Cardiac muscle cell (in vitro differentiated cells and primary cell): ENCODE results near the gene SEL1L2. TPM values are rescaled to one million over a fixed set of nuclear protein-coding genes. Genes with fewer than 3 reads are reported as not detected.

Source experiments
- DNase-seq, 2 donors: peaks; one replicate each; pipeline versions ENCODE4 v3.0.0 to v3.0.0-alpha.2; 2010 to 2017; ENCODE audit warnings: low read depth in 1 of 2, low spot score in 1 of 2
- H3K27ac ChIP-seq: fragments of 200-600 bp; sonication (generic); 2 replicates; pipeline ENCODE4 v1.5.1; 2016
- H3K27me3 ChIP-seq: fragments of 200-600 bp; sonication (generic); 2 replicates; pipeline ENCODE4 v1.6.0; 2016; ENCODE audit warnings: control low read depth
- H3K36me3 ChIP-seq: fragments of 200-600 bp; sonication (generic); 2 replicates; pipeline ENCODE4 v1.5.1; 2016; ENCODE audit warnings: control low read depth
- H3K4me1 ChIP-seq: fragments of 200-600 bp; sonication (generic); 2 replicates; pipeline ENCODE4 v1.8.1; 2017; ENCODE audit warnings: low read depth, mild to moderate bottlenecking, mixed run types
- H3K4me3 ChIP-seq: fragments of 200-600 bp; sonication (generic); 2 replicates; pipeline ENCODE4 v1.5.1; 2016; ENCODE audit warnings: mild to moderate bottlenecking
- H3K9me3 ChIP-seq: fragments of 200-600 bp; sonication (generic); 2 replicates; pipeline ENCODE4 v1.5.1; 2017; ENCODE audit warnings: low read depth, mild to moderate bottlenecking, control low read depth
- CTCF ChIP-seq: IDR thresholded peaks from 2 replicates; pipeline ENCODE4 v1.5.1; 2012; ENCODE audit warnings: low read depth, mild to moderate bottlenecking, low read length
- polyA plus RNA-seq: library from polyadenylated mRNA; unstranded; fragments of >200 nt; fragmentation: Nextera tagmentation; extraction: Ambion mirVana; gene quantifications from 2 replicates; pipeline ENCODE4 v1.2.1, GENCODE V29; 2016
- total RNA-seq: library from RNA; depleted of rRNA; stranded (reverse); fragments of >200 nt; gene quantifications from 2 replicates; pipeline ENCODE4 v1.2.3, GENCODE V29; 2016

Gene SEL1L2
- total RNA-seq, result not detected in 2 replicates
- not detected in 2 replicates for polyA plus RNA-seq

- Histone ChIP-seq H3K27me3 (no peaks in the 10 kb centered on the region), H3K4me3 (no peak within 1 kb of the TSS), H3K4me1 (no peaks in the 10 kb centered on the region), H3K27ac (no peak within 1 kb of the TSS), H3K9me3 (no peaks in the 10 kb centered on the region), H3K36me3 (no peaks in the 10 kb centered on the region)
- peak in 1 of 2 donors; percentile 57 for DNase-seq
- TF ChIP-seq CTCF, result no peak
Observed at GRCh38 chr20:13990465-13990864, at the start of gene SEL1L2. TSS of gene SEL1L2 (minus strand) at chr20:13990614. CDS start at chr20:13990534, 80 bp downstream.

DNA sequence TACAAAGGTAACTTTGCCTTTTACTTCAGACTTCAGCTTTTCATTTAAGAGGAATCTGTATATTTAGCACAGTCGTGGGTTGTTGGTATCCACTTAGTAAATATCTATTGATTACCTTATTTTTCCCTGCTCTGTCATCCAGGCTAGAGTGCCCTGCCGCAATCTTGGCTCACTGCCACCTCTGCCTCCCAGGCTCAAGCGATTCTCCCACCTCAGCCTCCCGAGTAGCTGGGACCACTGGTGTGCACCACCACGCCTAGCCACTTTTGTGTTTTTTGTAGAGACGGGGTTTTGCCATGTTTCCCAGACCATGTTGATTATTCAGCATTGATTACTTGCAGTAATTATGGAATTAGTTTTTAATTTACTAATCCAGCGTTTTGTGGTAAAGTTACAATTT, 46.2 kb upstream of the SEL1L2 start:
- TF ChIP-seq CTCF, result no peak
- H3K36me3 ChIP-seq, result no peaks in the 10 kb centered on the region
- no peaks in the 10 kb centered on the region for H3K4me1 ChIP-seq

GRCh38 chr20:14033310-14033709, 42.9 kb upstream of the SEL1L2 start:
- no peak overlapping the region for H3K4me3 ChIP-seq
- peaks cover 5% of the 10 kb centered on the region for H3K4me1 ChIP-seq
- no peaks in the 10 kb centered on the region for H3K27me3 ChIP-seq
- no peaks in the 10 kb centered on the region for H3K36me3 ChIP-seq
- no peak overlapping the region for H3K27ac ChIP-seq
- no peaks in the 10 kb centered on the region for H3K9me3 ChIP-seq
- DNase-seq, result no peak
- TF ChIP-seq CTCF, result no peak

More for the DNA sequence above, 46.2 kb upstream of the SEL1L2 start:
- H3K9me3 ChIP-seq, result no peaks in the 10 kb centered on the region
- no peaks in the 10 kb centered on the region for H3K27me3 ChIP-seq
- H3K27ac ChIP-seq, result no peak overlapping the region
- no peak for DNase-seq
- no peak overlapping the region for H3K4me3 ChIP-seq

- Histone ChIP-seq H3K36me3 (no peaks in the 10 kb centered on the region), H3K27me3 (no peaks in the 10 kb centered on the region), H3K4me3 (no peak overlapping the region), H3K27ac (no peak overlapping the region), H3K4me1 (peaks cover 5% of the 10 kb centered on the region), H3K9me3 (no peaks in the 10 kb centered on the region)
- no peak for TF ChIP-seq CTCF
- DNase-seq, result no peak
Observed at GRCh38 chr20:14030991-14031390, 40.6 kb upstream of the SEL1L2 start.

- H3K9me3 ChIP-seq, result no peaks in the 10 kb centered on the region
- no peak for DNase-seq
- no peaks in the 10 kb centered on the region for H3K36me3 ChIP-seq
- no peak overlapping the region for H3K27ac ChIP-seq
- no peak overlapping the region for H3K4me3 ChIP-seq
- no peaks in the 10 kb centered on the region for H3K4me1 ChIP-seq
- TF ChIP-seq CTCF, result no peak
- no peaks in the 10 kb centered on the region for H3K27me3 ChIP-seq
Observed at GRCh38 chr20:14012671-14013070, 22.3 kb upstream of the SEL1L2 start.

DNA sequence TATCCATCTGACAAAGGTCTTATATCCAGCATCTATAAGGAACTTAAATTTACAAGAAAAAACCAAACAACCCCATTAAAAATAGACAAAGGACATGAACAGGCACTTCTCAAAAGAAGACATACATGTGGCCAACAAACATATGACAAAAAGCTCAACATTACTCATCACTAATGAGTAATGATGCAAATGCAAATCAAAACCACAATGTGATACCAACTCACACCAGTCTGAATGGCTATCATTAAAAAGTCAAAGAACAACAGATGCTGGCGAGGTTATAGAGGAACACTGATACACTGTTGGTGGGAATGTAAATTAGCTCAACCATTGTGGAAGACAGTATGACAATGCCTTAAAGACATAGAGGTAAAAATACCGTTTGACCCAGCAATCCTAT, 18.8 kb upstream of the SEL1L2 start:
- Histone ChIP-seq H3K27me3 (no peaks in the 10 kb centered on the region), H3K4me3 (no peak overlapping the region), H3K9me3 (no peaks in the 10 kb centered on the region), H3K36me3 (no peaks in the 10 kb centered on the region), H3K27ac (no peak overlapping the region), H3K4me1 (no peaks in the 10 kb centered on the region)
- no peak for TF ChIP-seq CTCF
- DNase-seq, result no peak
